ENCODE results near the gene PCNT.

DNA sequence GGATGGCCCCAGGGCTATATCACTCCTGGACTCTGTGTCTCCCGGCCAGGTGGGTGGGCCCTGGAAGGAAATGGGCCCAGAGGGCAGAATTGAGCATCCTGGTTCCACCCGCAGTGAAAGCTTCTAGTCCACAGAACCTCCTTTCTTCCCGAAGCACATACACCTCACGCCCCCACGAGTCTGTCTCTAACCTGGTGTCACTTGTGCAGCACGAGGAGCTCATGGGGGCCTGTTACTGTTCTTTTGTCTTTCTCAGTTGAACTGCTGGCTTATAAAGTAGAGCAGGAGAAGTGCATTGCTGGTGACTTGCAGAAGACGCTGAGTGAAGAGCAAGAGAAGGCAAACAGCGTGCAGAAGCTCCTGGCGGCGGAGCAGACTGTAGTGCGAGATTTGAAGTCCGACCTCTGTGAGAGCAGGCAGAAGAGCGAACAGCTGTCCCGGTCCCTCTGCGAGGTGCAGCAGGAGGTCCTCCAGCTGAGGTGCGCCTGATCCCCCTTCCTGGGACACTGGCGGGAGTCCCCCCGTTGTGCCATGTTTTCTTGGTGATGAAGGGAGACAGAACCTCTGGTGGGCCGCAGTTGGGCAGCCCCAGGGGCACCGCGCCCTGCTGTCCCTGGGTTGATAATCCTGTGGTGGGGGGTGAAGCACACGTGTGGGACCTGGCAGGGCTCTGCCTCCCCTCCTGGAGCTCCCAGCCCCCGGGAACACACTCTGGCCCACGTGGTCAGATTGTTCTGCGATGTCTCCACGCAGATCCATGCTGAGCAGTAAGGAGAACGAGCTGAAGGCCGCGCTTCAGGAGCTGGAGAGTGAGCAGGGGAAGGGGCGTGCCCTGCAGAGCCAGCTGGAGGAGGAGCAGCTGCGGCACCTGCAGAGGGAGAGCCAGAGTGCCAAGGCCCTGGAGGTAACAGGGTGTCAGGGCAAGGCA, 106.1 kb downstream of the PCNT start:
- TF ChIP-seq, protein P1, sequence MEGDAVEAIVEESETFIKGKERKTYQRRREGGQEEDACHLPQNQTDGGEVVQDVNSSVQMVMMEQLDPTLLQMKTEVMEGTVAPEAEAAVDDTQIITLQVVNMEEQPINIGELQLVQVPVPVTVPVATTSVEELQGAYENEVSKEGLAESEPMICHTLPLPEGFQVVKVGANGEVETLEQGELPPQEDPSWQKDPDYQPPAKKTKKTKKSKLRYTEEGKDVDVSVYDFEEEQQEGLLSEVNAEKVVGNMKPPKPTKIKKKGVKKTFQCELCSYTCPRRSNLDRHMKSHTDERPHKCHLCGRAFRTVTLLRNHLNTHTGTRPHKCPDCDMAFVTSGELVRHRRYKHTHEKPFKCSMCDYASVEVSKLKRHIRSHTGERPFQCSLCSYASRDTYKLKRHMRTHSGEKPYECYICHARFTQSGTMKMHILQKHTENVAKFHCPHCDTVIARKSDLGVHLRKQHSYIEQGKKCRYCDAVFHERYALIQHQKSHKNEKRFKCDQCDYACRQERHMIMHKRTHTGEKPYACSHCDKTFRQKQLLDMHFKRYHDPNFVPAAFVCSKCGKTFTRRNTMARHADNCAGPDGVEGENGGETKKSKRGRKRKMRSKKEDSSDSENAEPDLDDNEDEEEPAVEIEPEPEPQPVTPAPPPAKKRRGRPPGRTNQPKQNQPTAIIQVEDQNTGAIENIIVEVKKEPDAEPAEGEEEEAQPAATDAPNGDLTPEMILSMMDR (conservative IDR thresholded peaks at IDR 0.05 in 1 of 2, IDR thresholded peaks at IDR 0.05 in 1 of 2; ENCODE audit: extremely low read depth in 1 of 2, insufficient read depth in 1 of 2, low read depth in 1 of 2, low read length in 2 of 2): no peak
- TF ChIP-seq EZH2 (IDR thresholded peaks at IDR 0.05; ENCODE audit: borderline replicate concordance, low read length): no peak

All from mammary epithelial cell (primary cell).